Suprapubic skin (tissue), 3 donors: ENCODE data around the gene MARS1.

Experiments used
- CTCF ChIP-seq, 2 donors: fragments of 200-600 bp in 1 of 2; fragments of 450-650 bp in 1 of 2; sonication (generic) in 1 of 2; IDR thresholded peaks; one replicate each; pipeline ENCODE4 v1.5.1; 2016 to 2019; ENCODE audit warnings: antibody characterized with exemption in 2 of 2, mild to moderate bottlenecking in 1 of 2, moderate library complexity in 1 of 2
- POLR2A ChIP-seq, 2 donors: fragments of 450-650 bp; IDR thresholded peaks; one replicate each; pipeline ENCODE4 v1.6.1; 2017; ENCODE audit warnings: antibody characterized with exemption in 2 of 2, mild to moderate bottlenecking in 2 of 2, moderate library complexity in 2 of 2

GRCh38 chr12:57465747-57466505 is 21.9 kb upstream of the MARS1 start:
- TF ChIP-seq CTCF (IDR thresholded peaks at IDR 0.05), result no peak
- TF ChIP-seq POLR2A (IDR thresholded peaks at IDR 0.05), result no peak
